Upper lobe of right lung (tissue), 1 donor: Measurements from ENCODE around the gene DPYD. TPM values are rescaled to one million over a fixed set of nuclear protein-coding genes. Genes with fewer than 3 reads are reported as not detected.

Experiments
- ATAC-seq: fragments of 200-7000 bp; cut with Tn5 transposase; one replicate; pipeline ENCODE4 v1.9.1; 2020; ENCODE audit warnings: mild to moderate bottlenecking, moderate library complexity
- DNase-seq: peaks from one replicate; pipeline ENCODE4 v3.0.0-alpha.2; 2020
- H3K27ac ChIP-seq: fragments of 200-600 bp; one replicate; pipeline ENCODE4 v1.8.0; 2022
- H3K27me3 ChIP-seq: fragments of 200-600 bp; one replicate; pipeline ENCODE4 v1.8.0; 2022; ENCODE audit warnings: mild to moderate bottlenecking
- H3K36me3 ChIP-seq: fragments of 200-600 bp; one replicate; pipeline ENCODE4 v1.8.0; 2022
- H3K4me1 ChIP-seq: fragments of 200-600 bp; one replicate; pipeline ENCODE4 v1.8.0; 2022
- H3K4me3 ChIP-seq: fragments of 200-600 bp; one replicate; pipeline ENCODE4 v1.8.0; 2022; ENCODE audit warnings: mild to moderate bottlenecking
- H3K9me3 ChIP-seq: fragments of 200-600 bp; one replicate; pipeline ENCODE4 v1.8.0; 2022
- CTCF ChIP-seq: fragments of 200-600 bp; IDR thresholded peaks from one replicate; pipeline ENCODE4 v1.8.0; 2022; ENCODE audit warnings: antibody characterized with exemption
- intact Hi-C: fragments of 100-400 bp; cut with DNase I; formaldehyde crosslinking; loops from one replicate; pipeline ENCODE4 v1.11.0; 2022
- total RNA-seq: library from RNA; stranded (reverse); fragmentation: NEBNext Ultra II Directional; extraction: Animal tissue kit (Norgen Biotek cat#: 25700); gene quantifications from one replicate; pipeline ENCODE4 v1.2.1, GENCODE V29; 2021
- donor health status: DM: no; HTN: yes; CAD: no; lungs with severe emphysema.

DPYD gene
- total RNA-seq, 1 donor from 2014 or later: 82.7 TPM

- no peak for TF ChIP-seq CTCF
- no peaks in the 10 kb centered on the region for H3K9me3 ChIP-seq
- intact Hi-C loops: no loop called here
Observed at GRCh38 chr1:97038410-97038809, 882.4 kb downstream of the DPYD start.

GRCh38 chr1:97034651-97035050, 886.2 kb downstream of the DPYD start:
- TF ChIP-seq CTCF: no peak
- DNase-seq (no peak), ATAC-seq (no peak)
- no peaks in the 10 kb centered on the region for H3K27me3 ChIP-seq
- no peak overlapping the region for H3K4me3 ChIP-seq
- no peaks in the 10 kb centered on the region for H3K36me3 ChIP-seq
- no peaks in the 10 kb centered on the region for H3K9me3 ChIP-seq
- intact Hi-C loops: no loop called here
- H3K4me1 ChIP-seq: no peaks in the 10 kb centered on the region
- no peak overlapping the region for H3K27ac ChIP-seq

More at GRCh38 chr1:97038410-97038809, 882.4 kb downstream of the DPYD start:
- Histone ChIP-seq H3K27me3 (no peaks in the 10 kb centered on the region), H3K36me3 (no peaks in the 10 kb centered on the region), H3K27ac (no peak overlapping the region), H3K4me3 (no peak overlapping the region), H3K4me1 (no peaks in the 10 kb centered on the region)
- DNase-seq (no peak), ATAC-seq (no peak)

GRCh38 chr1:97033949-97034348, 886.9 kb downstream of the DPYD start:
- Histone ChIP-seq H3K4me1 (no peaks in the 10 kb centered on the region), H3K36me3 (no peaks in the 10 kb centered on the region), H3K4me3 (no peak overlapping the region), H3K27me3 (no peaks in the 10 kb centered on the region), H3K27ac (no peak overlapping the region), H3K9me3 (no peaks in the 10 kb centered on the region)
- DNase-seq (no peak), ATAC-seq (no peak)
- intact Hi-C loops: no loop called here
- no peak for TF ChIP-seq CTCF
